HG02588 (cell line): Measurements from ENCODE around the gene PDPR.
A peak's percentile ranks its signal among the peaks of the same experiment; 100 is the strongest.
"Not testable (repeated sequence)": the region's sequence is repeated elsewhere in the genome, so short reads cannot be mapped to it uniquely, and the experiment has no call there.

ENCODE experiments used
- ATAC-seq: cut with Tn5 transposase; IDR thresholded peaks from one replicate; pipeline ENCODE4 v1.9.1; 2021; ENCODE audit warnings: mild to moderate bottlenecking, moderate library complexity; ENCODE audit not compliant: unreplicated experiment

PDPR gene

GRCh38 chr16:70113982-70114826 is at the start of gene PDPR:
TSS of gene PDPR (plus strand) at chr16:70114332. CDS start at chr16:70120493, 6,161 bp downstream.
- ATAC-seq = peak; percentile 94

GRCh38 chr16:70064841-70065370 is 49.2 kb upstream of the PDPR start:
- not testable (repeated sequence) for ATAC-seq

GRCh38 chr16:70065376-70065745 is 48.8 kb upstream of the PDPR start:
- peak; percentile 27 for ATAC-seq

- peak; percentile 90 for ATAC-seq
These were observed 48.1 kb upstream of the PDPR start for GRCh38 chr16:70065746-70066658.

- ATAC-seq = not testable (repeated sequence)
These were observed 47.4 kb upstream of the PDPR start for GRCh38 chr16:70066751-70067150.

GRCh38 chr16:70079081-70079480 is 35.1 kb upstream of the PDPR start:
- ATAC-seq = not testable (repeated sequence)

GRCh38 chr16:70081219-70081618 is 32.9 kb upstream of the PDPR start:
- ATAC-seq = not testable (repeated sequence)

- ATAC-seq = not testable (repeated sequence)
These were observed 30.2 kb upstream of the PDPR start for GRCh38 chr16:70083931-70084330.

GRCh38 chr16:70088160-70088559 is 26.0 kb upstream of the PDPR start:
- ATAC-seq = not testable (repeated sequence)

- ATAC-seq = not testable (repeated sequence)
These were observed 25.3 kb upstream of the PDPR start for GRCh38 chr16:70088877-70089276.

GRCh38 chr16:70089289-70089688 is 24.8 kb upstream of the PDPR start:
- not testable (repeated sequence) for ATAC-seq

GRCh38 chr16:70091104-70091503 is 23.0 kb upstream of the PDPR start:
- ATAC-seq = not testable (repeated sequence)

- not testable (repeated sequence) for ATAC-seq
These were observed 20.0 kb upstream of the PDPR start for GRCh38 chr16:70094096-70094495.

GRCh38 chr16:70109583-70110279 is 4.4 kb upstream of the PDPR start:
- ATAC-seq = not testable (repeated sequence)

- ATAC-seq = not testable (repeated sequence)
These were observed 2.0 kb upstream of the PDPR start for GRCh38 chr16:70112162-70112561.

- ATAC-seq = peak; percentile 12
These were observed 542 bp upstream of the PDPR start for GRCh38 chr16:70113599-70113981.

GRCh38 chr16:70118354-70118753 is 4.2 kb downstream of the PDPR start:
- ATAC-seq = not testable (repeated sequence)

GRCh38 chr16:70118776-70119175 is 4.6 kb downstream of the PDPR start:
- not testable (repeated sequence) for ATAC-seq

- not testable (repeated sequence) for ATAC-seq
These were observed 6.3 kb downstream of the PDPR start for GRCh38 chr16:70120398-70120797.

GRCh38 chr16:70123822-70124221 is 9.7 kb downstream of the PDPR start:
- ATAC-seq = not testable (repeated sequence)

- not testable (repeated sequence) for ATAC-seq
These were observed 12.1 kb downstream of the PDPR start for GRCh38 chr16:70126226-70126625.
